Muscle layer of colon (tissue), 2 donors: ENCODE measurements around the gene RFC5.
"Not testable (repeated sequence)": the region's sequence is repeated elsewhere in the genome, so short reads cannot be mapped to it uniquely, and the experiment has no call there.

ENCODE experiments used
- H3K27ac ChIP-seq: one replicate; pipeline ENCODE4 v1.7.0; 2013; ENCODE audit warnings: low read depth, mild to moderate bottlenecking, low read length, moderate library complexity
- H3K27me3 ChIP-seq, 2 donors: one replicate each; pipeline ENCODE4 v1.7.0; 2013; ENCODE audit warnings: low read length in 2 of 2, mild to moderate bottlenecking in 2 of 2; ENCODE audit not compliant: insufficient read depth in 2 of 2, control insufficient read depth in 1 of 2
- H3K36me3 ChIP-seq: one replicate; pipeline ENCODE4 v1.7.0; 2013; ENCODE audit warnings: mild to moderate bottlenecking, low read length; ENCODE audit not compliant: insufficient read depth
- H3K4me1 ChIP-seq: one replicate; pipeline ENCODE4 v1.7.0; 2013; ENCODE audit warnings: mild to moderate bottlenecking, low read length; ENCODE audit not compliant: insufficient read depth
- H3K4me3 ChIP-seq, 2 donors: one replicate each; pipeline ENCODE4 v1.7.0; 2013; ENCODE audit warnings: low read length in 2 of 2, low read depth in 1 of 2, mild to moderate bottlenecking in 1 of 2, moderate library complexity in 1 of 2
- H3K9ac ChIP-seq: one replicate; pipeline ENCODE4 v1.7.0; 2013; ENCODE audit warnings: low read length
- H3K9me3 ChIP-seq: one replicate; pipeline ENCODE4 v1.7.0; 2013; ENCODE audit warnings: mild to moderate bottlenecking, low read length
- donor health status: abdominal sarcoma.
- donor health status: Adenocarcinoma of cecum.

The RFC5 gene

DNA sequence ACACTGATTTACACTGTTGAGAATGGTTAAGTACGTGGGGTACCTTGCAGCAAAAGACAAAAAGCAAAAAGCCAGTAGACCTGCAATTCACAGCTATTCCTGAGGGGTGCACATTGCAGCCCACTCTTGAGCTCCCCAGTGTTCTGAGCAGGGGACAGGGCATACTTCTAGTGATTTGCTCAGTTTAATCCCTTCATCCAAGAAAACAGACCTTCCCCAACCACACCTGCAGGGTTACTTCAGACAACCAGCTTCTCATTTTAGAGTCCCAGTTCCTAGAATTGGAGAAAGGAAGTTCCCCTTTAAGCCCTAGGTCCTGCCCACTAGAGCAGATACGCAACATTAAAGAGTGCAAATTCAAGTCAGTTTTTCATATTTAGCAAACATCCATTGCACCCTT, 48.1 kb downstream of the RFC5 start:
- Histone ChIP-seq H3K4me1 (peaks cover 21% of the 10 kb centered on the region), H3K9me3 (no peaks in the 10 kb centered on the region), H3K36me3 (no peaks in the 10 kb centered on the region), H3K27me3 (no peaks in the 10 kb centered on the region), H3K4me3 (no peak overlapping the region), H3K9ac (no peak overlapping the region), H3K27ac (no peak overlapping the region)

DNA sequence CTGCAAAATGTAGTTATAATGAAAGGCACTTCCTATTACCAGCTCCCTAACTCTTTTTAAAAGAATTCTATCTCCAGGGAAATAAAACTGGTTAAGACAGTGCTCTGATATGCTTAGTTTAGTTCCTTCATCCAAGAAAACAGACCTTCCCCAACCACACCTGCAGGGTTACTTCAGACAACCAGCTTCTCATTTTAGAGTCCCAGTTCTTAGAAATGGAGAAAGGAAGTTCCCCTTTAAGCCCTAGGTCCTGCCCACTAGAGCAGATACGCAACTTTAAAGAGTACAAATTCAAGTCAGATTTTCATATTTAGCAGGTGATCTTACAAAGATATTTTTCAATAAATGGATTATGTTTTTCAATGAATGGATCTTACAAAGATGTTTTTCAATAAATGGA, 48.9 kb downstream of the RFC5 start:
- H3K4me1 ChIP-seq, result peaks cover 15% of the 10 kb centered on the region
- no peaks in the 10 kb centered on the region for H3K27me3 ChIP-seq
- H3K4me3 ChIP-seq, result no peak overlapping the region
- no peak overlapping the region for H3K9ac ChIP-seq
- H3K9me3 ChIP-seq, result no peaks in the 10 kb centered on the region
- H3K36me3 ChIP-seq, result no peaks in the 10 kb centered on the region
- no peak overlapping the region for H3K27ac ChIP-seq

DNA sequence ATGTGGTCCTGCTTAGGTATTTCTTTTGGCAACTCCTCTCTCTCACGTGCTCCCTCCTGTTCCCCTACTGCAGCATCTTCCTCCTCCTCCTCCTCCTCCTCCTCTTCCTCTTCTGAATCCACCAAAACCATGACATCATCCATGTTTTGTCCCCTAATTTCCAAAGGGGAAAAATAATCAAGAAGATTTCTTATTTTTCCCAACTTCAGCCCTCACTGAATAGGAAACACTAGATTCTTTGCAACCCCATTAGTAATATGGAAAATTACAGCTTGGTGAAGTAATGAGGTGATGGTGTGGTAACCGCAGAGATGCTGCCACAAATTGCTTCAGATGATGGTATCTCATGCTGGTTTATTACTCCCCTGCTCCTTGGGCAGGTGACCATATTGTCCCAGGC, 51.9 kb downstream of the RFC5 start:
- H3K36me3 ChIP-seq, result no peaks in the 10 kb centered on the region
- no peaks in the 10 kb centered on the region for H3K9me3 ChIP-seq
- no peak overlapping the region for H3K4me3 ChIP-seq
- no peak overlapping the region for H3K9ac ChIP-seq
- H3K4me1 ChIP-seq, result peaks cover 7% of the 10 kb centered on the region
- no peaks in the 10 kb centered on the region for H3K27me3 ChIP-seq
- H3K27ac ChIP-seq, result no peak overlapping the region

DNA sequence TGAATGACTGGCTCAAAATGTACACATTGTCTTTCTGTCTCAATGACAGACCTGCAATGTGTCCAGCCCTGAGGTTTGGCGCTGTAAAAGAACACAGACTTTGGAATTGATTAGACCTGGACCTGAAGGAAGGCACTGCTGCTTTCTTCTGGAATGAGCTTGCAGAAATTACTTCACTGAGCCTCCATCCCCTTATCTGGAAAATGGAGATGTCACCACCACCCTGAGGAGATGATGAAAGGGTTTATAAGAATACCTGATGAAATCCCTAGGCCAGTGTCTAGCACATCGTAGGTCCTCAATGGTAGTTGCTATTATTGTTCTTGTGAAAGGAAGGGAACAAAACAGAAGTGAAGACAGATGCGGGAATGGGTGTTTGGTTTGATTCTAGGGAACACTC, 54.1 kb downstream of the RFC5 start:
- H3K9me3 ChIP-seq, result no peaks in the 10 kb centered on the region
- no peaks in the 10 kb centered on the region for H3K4me1 ChIP-seq
- H3K4me3 ChIP-seq, result no peak overlapping the region
- H3K27me3 ChIP-seq, result no peaks in the 10 kb centered on the region
- H3K36me3 ChIP-seq, result no peaks in the 10 kb centered on the region
- no peak overlapping the region for H3K9ac ChIP-seq
- H3K27ac ChIP-seq, result no peak overlapping the region

DNA sequence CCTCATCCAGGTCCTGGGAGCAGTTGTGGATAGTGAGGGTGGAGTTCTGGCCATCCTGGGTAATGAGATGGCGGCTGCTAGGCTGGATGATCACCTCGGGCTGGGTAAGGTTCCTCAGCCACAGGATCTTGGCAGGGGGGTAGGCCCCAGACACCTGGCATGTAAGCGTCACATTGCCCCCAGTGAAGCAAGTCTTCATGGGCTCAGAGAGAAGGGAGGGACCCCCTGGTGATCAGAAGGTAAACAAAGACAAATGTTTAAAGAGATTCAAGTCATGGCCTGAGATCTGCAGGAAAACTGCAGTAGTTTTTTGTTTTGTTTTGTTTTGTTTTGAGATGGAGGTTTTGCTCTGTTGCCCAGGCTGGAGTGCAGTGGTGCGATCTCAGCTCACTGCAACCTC, 57.3 kb downstream of the RFC5 start:
- no peak overlapping the region for H3K9ac ChIP-seq
- H3K27ac ChIP-seq, result no peak overlapping the region
- H3K4me1 ChIP-seq, result no peaks in the 10 kb centered on the region
- no peak overlapping the region for H3K4me3 ChIP-seq
- peaks cover 3% of the 10 kb centered on the region for H3K9me3 ChIP-seq
- peaks cover 5% of the 10 kb centered on the region for H3K36me3 ChIP-seq
- no peaks in the 10 kb centered on the region for H3K27me3 ChIP-seq

DNA sequence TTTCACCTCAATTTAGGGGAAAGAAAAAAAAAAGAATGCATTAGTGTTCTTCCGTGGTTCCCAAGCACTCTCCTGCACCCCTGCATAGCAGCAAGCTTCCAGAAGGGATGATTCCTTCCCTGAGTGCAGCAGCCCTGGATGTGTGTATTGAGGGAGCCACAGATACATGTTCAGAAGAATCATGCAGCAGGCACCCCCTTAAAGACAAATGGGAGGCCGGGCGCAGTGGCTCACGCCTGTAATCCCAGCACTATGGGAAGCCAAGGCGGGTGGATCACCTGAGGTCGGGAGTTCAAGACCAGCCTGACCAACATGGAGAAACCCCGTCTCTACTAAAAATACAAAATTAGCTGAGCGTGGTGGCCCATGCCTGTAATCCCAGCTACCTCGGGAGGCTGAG, 65.0 kb downstream of the RFC5 start:
- not testable (repeated sequence) for H3K4me3 ChIP-seq, H3K27ac ChIP-seq, H3K4me1 ChIP-seq, H3K9ac ChIP-seq, H3K27me3 ChIP-seq, H3K9me3 ChIP-seq
- peaks cover 11% of the 10 kb centered on the region for H3K36me3 ChIP-seq
